ENCODE measurements around the gene TNFRSF17.

Gene TNFRSF17

GRCh38 chr16:12006637-12007036, 41.6 kb downstream of the TNFRSF17 start:
- DNase-seq (ENCODE audit: low read depth): no peak

GRCh38 chr16:12009462-12009861, 44.5 kb downstream of the TNFRSF17 start:
- DNase-seq (ENCODE audit: low read depth): no peak

GRCh38 chr16:12009922-12010321, 44.9 kb downstream of the TNFRSF17 start:
- no peak for DNase-seq (ENCODE audit: low read depth)

- DNase-seq (ENCODE audit: low read depth): no peak
Observed at GRCh38 chr16:12010388-12011251, 45.6 kb downstream of the TNFRSF17 start.

GRCh38 chr16:12011565-12011964, 46.6 kb downstream of the TNFRSF17 start:
- DNase-seq (ENCODE audit: low read depth): no peak

GRCh38 chr16:12016291-12016947, 51.4 kb downstream of the TNFRSF17 start:
- no peak for DNase-seq (ENCODE audit: low read depth)

GRCh38 chr16:12017558-12017957, 52.5 kb downstream of the TNFRSF17 start:
- DNase-seq (ENCODE audit: low read depth): no peak

All from stimulated activated CD8-positive, alpha-beta memory T cell treated with anti-CD3 and anti-CD28 coated beads, Interleukin-15, amount 100 ng/mL, for 1 hour (primary cell).